ENCODE data around the gene PHF13.
"Not testable (repeated sequence)": the region's sequence is repeated elsewhere in the genome, so short reads cannot be mapped to it uniquely, and the experiment has no call there.

The PHF13 gene

DNA sequence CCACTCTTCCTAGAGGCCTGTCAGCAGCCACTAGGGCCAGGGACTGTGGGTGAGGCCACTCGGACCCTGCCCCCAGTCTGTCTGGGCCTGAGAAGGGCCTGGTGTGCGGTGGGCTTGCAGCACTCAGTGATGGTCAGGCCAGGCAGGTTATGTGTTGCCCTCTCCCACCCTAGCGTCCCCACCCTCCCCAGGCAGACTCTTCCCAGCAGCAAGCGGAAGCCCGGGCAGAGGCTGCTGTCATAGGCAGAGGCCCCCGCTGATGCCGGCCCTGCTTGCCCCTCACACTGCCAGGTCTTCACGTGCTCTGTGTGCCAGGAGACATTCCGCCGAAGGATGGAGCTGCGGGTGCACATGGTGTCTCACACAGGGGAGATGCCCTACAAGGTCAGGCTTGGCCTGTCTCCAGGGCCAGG, 27.1 kb upstream of the PHF13 start:
- DNase-seq = no peak

DNA sequence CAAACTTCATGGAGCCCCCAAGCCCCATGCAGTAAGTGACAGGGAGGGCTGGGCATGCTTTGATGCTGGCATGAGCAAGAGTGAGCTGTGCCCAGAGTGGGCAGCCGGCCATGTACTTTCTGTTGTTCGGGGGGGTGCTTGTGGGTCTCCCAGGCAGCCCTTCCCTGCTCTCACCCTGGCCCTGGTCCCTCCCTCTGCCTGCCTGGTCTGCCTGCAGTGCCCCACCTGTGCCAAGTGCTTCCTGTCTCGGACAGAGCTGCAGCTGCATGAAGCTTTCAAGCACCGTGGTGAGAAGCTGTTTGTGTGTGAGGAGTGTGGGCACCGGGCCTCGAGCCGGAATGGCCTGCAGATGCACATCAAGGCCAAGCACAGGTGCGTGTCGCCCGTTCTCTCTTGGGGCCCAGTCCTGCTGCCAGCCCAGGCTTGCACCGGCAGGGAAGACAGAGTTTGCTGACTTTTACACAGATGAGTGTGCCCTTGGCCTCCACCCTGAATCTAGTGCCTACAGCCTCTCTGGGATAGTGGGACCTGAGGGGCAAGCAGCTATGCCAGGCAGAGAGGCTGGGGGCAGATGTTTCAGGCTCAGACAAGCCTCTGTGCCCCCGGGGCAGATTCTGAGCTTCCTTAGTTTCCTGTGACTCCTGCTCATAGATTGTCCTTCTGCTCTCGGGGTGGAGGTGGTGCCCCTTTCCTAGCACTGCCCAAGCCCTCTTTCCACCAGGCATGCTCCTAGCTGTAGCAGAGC, 26.1 kb upstream of the PHF13 start:
- peak in 54 of 56 donors; percentile 6 to 87 (median 64) for DNase-seq

DNA sequence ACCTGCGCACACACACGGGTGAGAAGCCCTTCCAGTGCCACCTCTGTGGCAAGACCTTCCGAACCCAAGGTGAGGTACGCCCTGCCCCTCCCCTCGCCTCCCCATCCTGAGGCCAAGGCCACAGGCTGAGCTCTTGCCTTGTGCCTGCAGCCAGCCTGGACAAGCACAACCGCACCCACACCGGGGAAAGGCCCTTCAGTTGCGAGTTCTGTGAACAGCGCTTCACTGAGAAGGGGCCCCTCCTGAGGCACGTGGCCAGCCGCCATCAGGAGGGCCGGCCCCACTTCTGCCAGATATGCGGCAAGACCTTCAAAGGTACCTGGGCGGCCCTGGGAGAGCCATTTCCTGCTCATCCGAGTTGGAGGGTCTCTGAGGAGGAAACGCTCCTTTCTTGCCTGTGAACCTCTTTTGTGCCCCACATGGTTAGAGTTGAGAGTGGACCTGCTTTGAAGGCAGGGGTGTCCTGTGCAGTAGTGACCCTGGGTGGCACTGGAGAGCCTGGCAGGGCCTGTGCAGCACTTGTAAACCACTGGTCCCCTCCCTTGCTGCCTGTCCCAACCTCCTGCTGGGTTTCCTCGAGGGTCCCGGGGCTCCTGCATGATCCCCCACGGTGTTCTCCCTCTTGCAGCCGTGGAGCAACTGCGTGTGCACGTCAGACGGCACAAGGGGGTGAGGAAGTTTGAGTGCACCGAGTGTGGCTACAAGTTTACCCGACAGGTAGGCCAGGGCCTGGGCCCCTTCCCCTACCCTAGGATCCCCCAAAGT, 25.2 kb upstream of the PHF13 start:
- no peak for DNase-seq

DNA sequence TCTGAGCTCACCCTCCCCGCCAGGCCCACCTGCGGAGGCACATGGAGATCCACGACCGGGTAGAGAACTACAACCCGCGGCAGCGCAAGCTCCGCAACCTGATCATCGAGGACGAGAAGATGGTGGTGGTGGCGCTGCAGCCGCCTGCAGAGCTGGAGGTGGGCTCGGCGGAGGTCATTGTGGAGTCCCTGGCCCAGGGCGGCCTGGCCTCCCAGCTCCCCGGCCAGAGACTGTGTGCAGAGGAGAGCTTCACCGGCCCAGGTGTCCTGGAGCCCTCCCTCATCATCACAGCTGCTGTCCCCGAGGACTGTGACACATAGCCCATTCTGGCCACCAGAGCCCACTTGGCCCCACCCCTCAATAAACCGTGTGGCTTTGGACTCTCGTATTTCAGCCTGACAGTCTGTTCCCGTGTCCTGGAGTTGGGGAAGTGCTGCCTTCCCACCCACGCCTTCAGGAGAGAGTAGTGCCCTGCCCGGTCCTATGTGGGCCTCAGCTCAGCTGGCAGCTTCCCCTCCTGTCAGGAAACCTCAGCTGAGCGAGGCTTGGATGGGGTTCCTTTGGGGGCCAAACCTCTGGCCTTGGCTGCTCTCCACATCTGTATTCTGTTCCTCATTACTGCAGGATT, 24.5 kb upstream of the PHF13 start:
- no peak for DNase-seq

DNA sequence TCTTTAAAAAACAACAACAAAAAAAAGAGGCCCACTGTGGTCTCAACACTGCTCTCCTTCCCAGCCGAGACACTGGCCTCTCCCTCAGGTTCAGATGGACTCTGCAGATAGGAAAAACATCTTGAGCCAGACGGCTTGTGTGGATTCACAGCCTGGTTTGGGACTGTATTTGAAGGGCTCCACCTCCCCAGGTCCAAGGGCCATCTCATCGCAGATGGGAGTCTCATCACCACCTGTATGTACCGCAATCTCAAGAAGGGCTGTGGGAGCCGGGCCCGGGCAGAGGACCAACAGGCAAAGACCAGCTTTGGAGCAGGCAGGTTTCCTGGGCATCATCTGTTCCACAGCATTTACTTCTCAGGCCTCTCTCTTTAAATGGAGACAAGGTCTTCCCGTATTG, 23.5 kb upstream of the PHF13 start:
- no peak for DNase-seq

DNA sequence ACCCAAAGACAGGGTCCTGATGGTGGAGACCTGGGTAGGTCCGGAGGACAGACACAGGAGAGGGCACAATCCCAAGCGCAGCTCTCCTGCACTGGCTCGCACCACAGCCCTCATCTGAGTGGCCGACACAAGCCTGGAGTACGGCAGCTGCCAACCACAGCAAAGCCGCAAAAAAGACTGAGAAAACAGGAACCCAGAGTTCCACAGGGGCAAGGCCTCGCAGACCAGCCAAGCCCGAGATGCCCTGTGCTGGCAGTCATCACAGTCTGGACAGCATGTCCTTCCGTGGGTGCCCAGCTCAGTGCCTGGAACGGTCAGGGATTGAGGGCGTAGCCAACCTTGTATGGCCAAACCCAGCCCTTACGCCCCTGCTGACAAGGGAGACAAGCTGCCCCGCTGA, 22.3 kb upstream of the PHF13 start:
- DNase-seq = peak in 15 of 56 donors; percentile 11 to 52 (median 31)

DNA sequence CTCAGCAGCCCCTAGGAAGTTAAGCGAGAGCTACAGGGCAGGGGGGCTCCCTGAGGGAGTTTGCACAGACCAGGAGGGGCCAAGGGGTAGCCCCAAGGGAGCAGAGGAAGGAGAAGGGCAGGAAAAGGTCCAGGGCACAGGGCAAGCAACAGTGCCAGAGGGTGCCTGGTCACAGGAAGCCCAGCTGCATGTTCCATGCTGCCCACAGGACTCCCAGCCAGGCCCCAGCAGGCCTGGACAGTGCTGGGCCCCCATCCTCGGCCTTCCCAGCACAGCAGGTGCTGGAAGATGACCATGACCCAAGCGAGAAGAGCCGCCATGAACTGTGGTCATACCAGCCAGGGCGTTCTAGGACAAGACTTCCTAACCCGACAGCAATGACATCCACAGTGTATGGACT, 21.9 kb upstream of the PHF13 start:
- DNase-seq = no peak

DNA sequence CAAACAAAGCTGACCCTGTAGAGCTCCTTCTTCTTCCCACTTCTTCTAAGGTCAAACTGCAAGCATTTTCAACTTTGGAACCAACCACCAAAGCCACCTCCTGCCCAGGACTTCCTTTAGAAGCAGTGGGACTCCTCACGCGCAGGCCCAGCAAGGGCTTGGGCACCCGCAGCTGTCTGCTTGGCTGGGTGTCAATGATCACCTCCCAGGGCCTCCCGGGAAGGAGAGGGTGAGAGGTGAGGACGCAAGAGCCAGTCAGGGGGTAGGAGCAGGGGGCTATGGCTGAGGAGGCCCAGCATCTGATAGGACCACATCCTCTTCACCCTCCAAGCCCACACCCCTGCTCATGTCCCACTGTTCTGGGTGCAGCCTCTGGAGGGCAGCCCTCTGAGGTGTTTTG, 21.1 kb upstream of the PHF13 start:
- DNase-seq = no peak

DNA sequence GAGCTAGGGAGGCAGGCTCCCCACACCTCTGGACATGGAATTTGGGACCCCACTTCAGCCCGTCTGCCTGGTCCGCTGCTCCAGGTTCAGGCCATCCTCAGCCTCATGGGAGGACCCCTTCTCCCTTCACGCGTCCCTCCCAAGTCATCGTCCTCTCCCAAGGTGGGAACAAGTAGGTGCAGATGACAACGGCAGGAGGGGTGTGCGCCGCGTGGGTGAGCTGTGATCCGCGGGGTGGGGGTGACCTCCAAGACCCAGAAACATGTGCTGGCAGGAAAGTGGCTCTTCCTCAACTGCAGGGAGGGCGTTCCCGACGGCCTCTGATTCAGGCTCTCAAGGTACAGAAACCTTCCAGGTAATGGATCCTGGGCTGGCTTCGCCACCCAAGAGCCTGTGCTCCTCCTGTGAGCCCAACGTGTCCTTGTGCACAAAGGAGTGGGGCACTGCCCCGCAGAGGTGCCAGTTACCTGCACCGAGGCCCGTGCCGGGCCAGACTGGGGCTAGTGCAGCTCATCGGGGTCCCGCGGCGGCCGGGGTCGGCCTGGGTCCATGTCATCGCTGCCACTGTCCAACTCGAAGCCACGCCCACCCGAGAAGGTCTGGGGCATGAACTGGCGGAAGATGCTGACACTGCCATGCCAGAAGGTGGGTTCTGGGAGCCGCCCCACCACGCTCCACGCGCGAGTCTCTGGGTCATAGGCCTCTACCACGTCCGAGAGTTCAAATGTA, 20.5 kb upstream of the PHF13 start:
- no peak for DNase-seq

DNA sequence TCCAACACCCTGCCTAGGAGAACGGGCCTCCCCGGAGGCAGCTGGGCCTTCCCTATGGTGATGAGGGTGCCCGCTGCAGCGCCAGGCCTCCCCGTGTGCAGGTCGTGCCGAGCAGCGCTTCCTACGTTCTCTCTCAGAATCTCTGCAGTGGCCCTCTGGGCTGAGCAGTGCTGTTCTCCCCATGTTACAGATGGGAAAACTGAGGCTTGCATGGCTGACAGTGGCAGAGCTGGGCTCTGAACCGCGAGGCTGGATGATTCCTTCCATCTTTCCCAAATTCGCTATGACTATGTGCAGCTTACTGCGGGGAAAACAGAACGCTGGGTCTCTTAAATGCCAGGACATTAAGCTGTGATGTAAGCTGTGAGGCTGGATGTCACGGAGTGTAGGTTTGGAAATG, 19.7 kb upstream of the PHF13 start:
- DNase-seq = no peak

DNA sequence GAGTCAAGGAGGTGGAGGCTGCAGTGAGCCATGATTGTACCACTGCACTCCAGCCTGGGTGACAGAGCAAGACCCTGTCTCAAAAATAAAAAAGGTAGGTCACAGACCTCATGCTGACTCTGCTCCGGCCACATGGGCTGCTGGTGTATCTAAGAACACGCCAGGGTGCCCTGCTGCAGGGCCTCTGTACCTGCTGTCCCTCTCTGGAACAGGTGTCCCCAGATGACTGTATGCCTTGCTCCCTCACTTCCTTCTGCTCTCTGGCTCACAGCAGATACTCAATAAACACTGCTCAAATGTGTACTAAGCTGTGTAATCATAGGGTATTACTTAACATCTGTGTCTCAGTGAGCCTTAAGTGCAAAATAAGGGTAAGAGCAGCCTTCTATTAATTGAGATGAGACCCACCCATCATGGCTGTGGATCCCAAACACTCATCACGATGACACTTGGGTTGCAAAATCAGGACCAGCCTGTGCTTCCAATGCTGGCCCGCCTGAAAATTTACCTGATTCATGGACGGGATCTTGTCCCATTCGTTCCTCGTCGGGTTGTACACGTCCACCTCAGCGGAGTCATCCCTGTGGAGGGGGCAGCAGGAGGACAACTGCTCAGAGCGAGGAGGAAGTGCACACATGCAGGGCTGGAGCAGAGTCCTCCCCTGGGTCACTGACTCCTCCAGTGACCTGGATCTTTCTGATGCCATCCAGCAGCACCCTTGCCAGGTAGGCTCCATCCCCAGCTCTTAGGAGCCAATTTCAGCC, 18.4 kb upstream of the PHF13 start:
- no peak for DNase-seq

DNA sequence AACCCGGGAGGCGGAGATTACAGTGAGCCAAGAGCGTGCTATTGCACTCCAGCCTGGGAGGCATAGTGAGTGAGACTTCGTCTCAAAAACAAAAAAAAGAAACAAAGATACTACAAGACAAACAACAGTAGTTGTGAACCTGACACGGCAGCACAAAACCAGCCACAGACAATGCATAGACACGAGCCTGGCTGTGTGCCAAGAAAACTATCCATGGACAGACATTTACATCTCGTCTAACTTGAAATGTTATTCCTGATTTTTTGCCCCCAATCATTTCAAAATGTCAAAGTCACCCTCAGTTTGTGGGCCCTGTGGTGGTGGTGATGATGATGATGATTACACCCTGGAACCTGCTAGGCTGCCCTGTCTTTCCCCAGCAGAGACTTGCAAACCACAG, 17.2 kb upstream of the PHF13 start:
- DNase-seq = no peak

DNA sequence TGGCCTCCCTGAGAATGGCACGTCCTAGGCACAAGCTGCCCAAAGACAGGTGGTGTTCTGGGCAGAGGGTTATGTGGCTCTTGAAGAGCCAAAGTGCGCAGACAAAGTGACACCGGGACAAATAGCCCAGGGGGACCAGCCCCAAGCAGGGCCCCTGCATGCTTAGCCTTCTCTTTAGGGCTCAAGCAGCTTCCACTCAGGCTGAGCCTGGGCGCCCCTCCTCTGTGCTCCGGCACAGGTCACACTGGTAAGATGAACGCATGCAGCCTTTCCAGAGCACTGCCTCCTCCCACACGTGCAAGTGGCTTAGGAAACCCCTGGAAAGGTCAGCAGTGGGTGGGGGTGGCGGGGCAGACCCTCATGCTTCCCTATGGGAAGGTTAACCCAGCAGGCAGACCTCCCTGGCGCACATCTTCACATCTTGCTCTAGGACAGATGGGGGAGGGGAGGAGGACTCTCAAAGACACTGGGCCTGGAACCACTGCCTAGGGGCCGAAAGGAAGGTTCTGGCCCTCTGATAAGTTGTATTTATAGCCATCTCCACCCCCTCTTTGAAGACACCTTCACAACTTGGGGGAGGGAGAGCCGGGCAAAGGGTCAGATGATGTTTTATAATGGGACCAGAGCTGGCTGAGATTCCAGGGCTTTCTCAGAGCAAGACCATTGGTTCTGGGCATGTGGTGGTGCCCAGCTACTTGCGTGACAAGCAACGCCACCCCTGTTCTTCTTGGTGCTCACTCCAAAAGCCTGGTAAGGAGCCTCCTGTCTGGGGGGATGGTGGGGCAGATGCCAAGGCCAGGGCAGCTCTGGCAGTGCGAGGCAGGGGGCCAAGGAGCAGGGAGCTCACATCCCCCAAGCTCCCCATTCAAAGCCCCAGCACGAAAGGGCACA, 16.4 kb upstream of the PHF13 start:
- DNase-seq = peak in 1 of 56 donors; percentile 10

DNA sequence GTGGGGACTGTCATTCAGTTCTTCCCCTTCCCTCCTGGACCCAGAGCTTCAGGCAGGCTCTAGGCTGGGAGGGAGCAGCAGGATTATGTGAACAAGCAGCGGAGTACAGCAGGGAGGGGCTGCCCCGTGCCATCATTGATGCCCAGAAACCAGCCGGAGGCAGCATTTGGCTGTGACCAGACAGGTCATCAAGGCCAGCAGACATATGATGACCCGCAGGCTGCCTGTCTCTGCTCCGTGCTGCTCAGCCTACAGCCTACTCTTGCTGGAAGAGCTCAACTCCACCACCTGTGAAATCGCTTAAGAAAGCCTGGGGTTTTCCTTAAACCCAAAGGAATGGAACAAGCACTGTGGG, 15.8 kb upstream of the PHF13 start:
- DNase-seq = no peak

DNA sequence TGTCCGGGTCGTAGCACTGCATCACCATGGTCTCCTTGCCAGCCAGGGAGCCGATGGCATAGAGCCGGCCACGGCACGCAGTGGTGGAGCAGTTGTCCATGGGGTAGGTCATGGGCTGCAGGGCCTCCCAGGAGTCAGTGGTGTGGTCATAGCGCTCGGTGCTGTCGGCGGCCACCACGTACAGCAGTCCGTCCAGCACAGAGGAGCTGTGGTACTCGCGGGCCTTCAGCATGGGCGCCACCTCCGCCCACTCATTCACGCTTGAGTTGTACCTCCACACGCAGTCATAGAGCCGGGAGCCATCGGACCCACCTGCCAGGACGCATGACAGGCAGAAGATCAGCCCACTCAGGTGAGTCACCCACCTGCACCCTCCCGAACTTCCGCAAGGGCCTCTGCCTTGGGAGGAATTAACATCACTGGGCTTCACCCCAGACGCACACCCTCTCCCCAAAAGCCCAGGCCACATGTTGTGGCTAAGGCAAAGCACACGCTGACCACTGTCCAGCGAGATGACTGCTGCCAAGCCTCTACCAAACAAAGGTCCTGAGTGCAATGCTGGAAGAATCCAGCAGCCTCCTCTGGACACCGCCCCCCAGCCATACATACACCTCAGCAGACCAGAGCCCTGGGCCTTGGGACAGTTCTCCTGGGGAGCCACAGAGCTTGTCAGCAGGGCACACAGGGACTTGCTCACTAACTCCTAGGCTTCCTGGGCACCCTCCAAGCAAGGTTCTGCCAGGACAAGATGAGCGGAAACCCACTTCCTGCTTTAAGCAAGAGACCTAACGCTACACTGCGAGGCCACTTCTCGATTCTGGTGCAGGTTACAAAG, 14.2 kb upstream of the PHF13 start:
- DNase-seq = peak in 15 of 56 donors; percentile 15 to 61 (median 31)

DNA sequence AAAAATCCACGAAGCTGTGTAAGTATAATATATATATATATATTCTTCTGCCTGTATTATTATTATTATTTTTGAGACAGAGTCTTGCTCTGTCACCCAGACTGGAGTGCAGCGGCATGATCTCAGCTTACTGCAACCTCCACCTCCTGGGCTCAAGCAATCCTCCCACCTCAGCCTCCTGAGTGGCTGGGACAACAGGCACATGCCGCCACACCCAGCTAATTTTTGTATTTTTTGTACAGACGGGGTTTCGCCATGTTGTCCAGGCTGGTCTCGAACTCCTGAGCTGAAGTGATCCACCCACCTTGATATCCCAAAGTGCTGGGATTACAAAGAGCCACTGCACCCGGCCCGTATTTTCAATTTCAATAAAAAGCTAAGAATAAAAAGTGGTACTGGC, 13.5 kb upstream of the PHF13 start:
- DNase-seq = not testable (repeated sequence)

DNA sequence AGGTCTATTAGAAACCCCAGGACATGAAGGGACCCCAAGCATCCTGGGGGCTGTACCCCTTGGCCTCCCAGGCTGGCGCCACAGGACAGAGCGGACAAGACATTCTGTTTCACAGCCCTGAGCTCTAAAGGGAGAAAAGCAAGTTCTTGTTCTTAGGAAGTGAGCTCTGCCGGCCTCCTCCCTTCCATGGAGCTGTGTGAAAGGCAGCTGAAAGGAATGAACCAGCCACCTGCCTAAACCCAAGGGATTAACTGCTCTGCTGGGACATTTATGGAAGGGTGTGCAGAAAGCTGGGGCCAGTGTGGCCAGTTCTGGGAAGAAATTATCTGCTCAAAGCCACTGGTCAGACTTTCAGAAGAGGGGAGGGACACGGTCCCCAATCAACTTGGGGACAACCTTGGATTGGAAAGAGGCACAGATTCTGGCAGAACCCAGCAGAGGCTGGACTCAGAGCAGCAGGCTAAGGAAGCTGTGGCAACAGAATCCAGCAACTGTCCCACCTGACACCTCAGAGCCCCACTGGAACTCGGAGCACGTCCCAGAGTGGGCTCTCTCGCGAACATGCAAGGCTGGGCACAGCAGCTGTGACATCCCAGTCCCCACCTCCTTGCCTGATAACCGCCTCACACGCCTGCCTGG, 13.0 kb upstream of the PHF13 start:
- DNase-seq = peak in 6 of 56 donors; percentile 21 to 70 (median 56)
